ENCODE measurements around the gene INF2.

INF2 gene

GRCh38 chr14:104717646-104718045 lies 28.2 kb downstream of the INF2 start:
- Histone ChIP-seq H2BK5ac (ENCODE audit: low read depth, low read length, poor library complexity) (no peak overlapping the region), H4K91ac (ENCODE audit: low read depth, low read length) (no peak overlapping the region), H3K4me3 (ENCODE audit: low read depth, low read length) (no peak overlapping the region), H3K18ac (ENCODE audit: low read length) (no peak overlapping the region), H3K27me3 (ENCODE audit: insufficient read depth, low read length) (no peaks in the 10 kb centered on the region), H3K4me2 (ENCODE audit: low read length) (no peak overlapping the region), H3K36me3 (ENCODE audit: control insufficient read depth in 1 of 2, insufficient read depth in 2 of 2, low read length in 2 of 2) (peaks cover 79 to 81% of the 10 kb centered on the region in 2 experiments), H3K79me1 (ENCODE audit: low read length) (no peaks in the 10 kb centered on the region), H3K23ac (ENCODE audit: low read length) (no peak overlapping the region), H3K79me2 (ENCODE audit: control insufficient read depth, insufficient read depth, low read length, poor library complexity) (no peaks in the 10 kb centered on the region), H3K4ac (ENCODE audit: low read depth, low read length) (no peak overlapping the region), H3K14ac (ENCODE audit: low read length) (no peak overlapping the region), H2BK120ac (ENCODE audit: insufficient read depth, low read length, poor library complexity) (no peak overlapping the region), H3K9me3 (ENCODE audit: insufficient read depth, low read depth, low read length) (peaks cover 2% of the 10 kb centered on the region), H2BK12ac (ENCODE audit: low read length) (no peak overlapping the region), H3K9ac (ENCODE audit: low read length) (no peak overlapping the region), H2AFZ (ENCODE audit: insufficient read depth, low read length, poor library complexity) (no peak overlapping the region), H2AK5ac (ENCODE audit: low read length) (no peak overlapping the region), H3K27ac (ENCODE audit: low read depth, low read length) (no peak overlapping the region), H3K4me1 (ENCODE audit: control insufficient read depth in 1 of 2, insufficient read depth in 2 of 2, low read length in 2 of 2) (no peaks in the 10 kb centered on the region), H4K8ac (ENCODE audit: low read depth, low read length) (no peak overlapping the region), H4K12ac (ENCODE audit: low read depth, low read length) (no peak overlapping the region)
- no CpG with 5 or more reads among the region's 20 CpGs for WGBS (ENCODE audit: extremely low coverage, insufficient coverage, insufficient read length)
- no peak for DNase-seq

- Histone ChIP-seq H3K4me3 (ENCODE audit: low read depth, low read length) (no peak overlapping the region), H3K79me2 (ENCODE audit: control insufficient read depth, insufficient read depth, low read length, poor library complexity) (no peaks in the 10 kb centered on the region), H3K36me3 (ENCODE audit: control insufficient read depth in 1 of 2, insufficient read depth in 2 of 2, low read length in 2 of 2) (peaks cover 74 to 76% of the 10 kb centered on the region in 2 experiments), H3K27me3 (ENCODE audit: insufficient read depth, low read length) (no peaks in the 10 kb centered on the region), H3K9ac (ENCODE audit: low read length) (no peak overlapping the region), H3K14ac (ENCODE audit: low read length) (no peak overlapping the region), H3K4me2 (ENCODE audit: low read length) (no peak overlapping the region), H3K79me1 (ENCODE audit: low read length) (no peaks in the 10 kb centered on the region), H2BK12ac (ENCODE audit: low read length) (no peak overlapping the region), H3K4ac (ENCODE audit: low read depth, low read length) (no peak overlapping the region), H4K91ac (ENCODE audit: low read depth, low read length) (no peak overlapping the region), H3K23ac (ENCODE audit: low read length) (no peak overlapping the region), H3K4me1 (ENCODE audit: control insufficient read depth in 1 of 2, insufficient read depth in 2 of 2, low read length in 2 of 2) (peaks cover 0 to under 1% of the 10 kb centered on the region in 2 experiments), H3K27ac (ENCODE audit: low read depth, low read length) (no peak overlapping the region), H2BK5ac (ENCODE audit: low read depth, low read length, poor library complexity) (no peak overlapping the region), H2BK120ac (ENCODE audit: insufficient read depth, low read length, poor library complexity) (no peak overlapping the region), H3K18ac (ENCODE audit: low read length) (no peak overlapping the region), H2AK5ac (ENCODE audit: low read length) (no peak overlapping the region), H2AFZ (ENCODE audit: insufficient read depth, low read length, poor library complexity) (no peak overlapping the region), H4K12ac (ENCODE audit: low read depth, low read length) (no peak overlapping the region), H3K9me3 (ENCODE audit: insufficient read depth, low read depth, low read length) (peaks cover 2% of the 10 kb centered on the region), H4K8ac (ENCODE audit: low read depth, low read length) (no peak overlapping the region)
- no CpG with 5 or more reads among the region's 10 CpGs for WGBS (ENCODE audit: extremely low coverage, insufficient coverage, insufficient read length)
- no peak for DNase-seq
Measured at GRCh38 chr14:104718147-104718546, 28.7 kb downstream of the INF2 start.

DNA sequence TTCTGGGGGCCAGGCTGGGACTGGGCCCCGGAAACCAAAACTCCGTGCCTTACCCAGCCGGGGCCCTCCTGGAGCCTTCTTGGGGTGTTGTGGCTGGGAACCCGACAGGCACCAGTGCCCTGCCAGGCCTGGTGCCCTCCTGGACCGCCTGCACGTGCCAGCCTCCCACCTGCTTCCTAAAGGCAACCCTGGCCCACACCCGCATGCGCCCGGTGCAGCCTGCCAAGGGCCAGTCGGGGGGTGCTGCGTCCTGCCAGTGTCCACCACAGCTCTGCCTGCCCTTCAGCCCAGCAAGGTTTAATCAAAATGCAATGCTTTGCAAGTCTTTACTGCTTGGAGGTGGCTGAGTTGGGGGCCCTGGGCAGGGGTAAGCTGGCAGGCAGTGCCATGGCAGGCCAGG lies 29.5 kb downstream of the INF2 start:
- Histone ChIP-seq H4K91ac (ENCODE audit: low read depth, low read length) (no peak overlapping the region), H3K79me2 (ENCODE audit: control insufficient read depth, insufficient read depth, low read length, poor library complexity) (no peaks in the 10 kb centered on the region), H3K79me1 (ENCODE audit: low read length) (no peaks in the 10 kb centered on the region), H3K27ac (ENCODE audit: low read depth, low read length) (no peak overlapping the region), H2BK120ac (ENCODE audit: insufficient read depth, low read length, poor library complexity) (no peak overlapping the region), H2BK12ac (ENCODE audit: low read length) (no peak overlapping the region), H2AFZ (ENCODE audit: insufficient read depth, low read length, poor library complexity) (no peak overlapping the region), H4K12ac (ENCODE audit: low read depth, low read length) (no peak overlapping the region), H2AK5ac (ENCODE audit: low read length) (no peak overlapping the region), H3K36me3 (ENCODE audit: control insufficient read depth in 1 of 2, insufficient read depth in 2 of 2, low read length in 2 of 2) (peaks cover 67 to 69% of the 10 kb centered on the region in 2 experiments), H3K27me3 (ENCODE audit: insufficient read depth, low read length) (no peaks in the 10 kb centered on the region), H3K9me3 (ENCODE audit: insufficient read depth, low read depth, low read length) (peaks cover 2% of the 10 kb centered on the region), H3K14ac (ENCODE audit: low read length) (no peak overlapping the region), H3K4me2 (ENCODE audit: low read length) (no peak overlapping the region), H3K23ac (ENCODE audit: low read length) (no peak overlapping the region), H3K18ac (ENCODE audit: low read length) (no peak overlapping the region), H3K4me1 (ENCODE audit: control insufficient read depth in 1 of 2, insufficient read depth in 2 of 2, low read length in 2 of 2) (peaks cover 3 to 7% of the 10 kb centered on the region in 2 experiments), H3K4me3 (ENCODE audit: low read depth, low read length) (no peak overlapping the region), H2BK5ac (ENCODE audit: low read depth, low read length, poor library complexity) (no peak overlapping the region), H3K4ac (ENCODE audit: low read depth, low read length) (no peak overlapping the region), H4K8ac (ENCODE audit: low read depth, low read length) (no peak overlapping the region), H3K9ac (ENCODE audit: low read length) (no peak overlapping the region)
- WGBS (ENCODE audit: extremely low coverage, insufficient coverage, insufficient read length) = no CpG with 5 or more reads among the region's 11 CpGs
- no peak for DNase-seq

GRCh38 chr14:104719343-104719742 lies 29.9 kb downstream of the INF2 start:
- Histone ChIP-seq H3K9me3 (ENCODE audit: insufficient read depth, low read depth, low read length) (peaks cover 2% of the 10 kb centered on the region), H2AK5ac (ENCODE audit: low read length) (no peak overlapping the region), H3K4me1 (ENCODE audit: control insufficient read depth in 1 of 2, insufficient read depth in 2 of 2, low read length in 2 of 2) (peaks cover 3 to 7% of the 10 kb centered on the region in 2 experiments), H2AFZ (ENCODE audit: insufficient read depth, low read length, poor library complexity) (no peak overlapping the region), H3K27ac (ENCODE audit: low read depth, low read length) (no peak overlapping the region), H3K14ac (ENCODE audit: low read length) (no peak overlapping the region), H3K4ac (ENCODE audit: low read depth, low read length) (no peak overlapping the region), H3K4me2 (ENCODE audit: low read length) (no peak overlapping the region), H2BK5ac (ENCODE audit: low read depth, low read length, poor library complexity) (no peak overlapping the region), H3K79me1 (ENCODE audit: low read length) (peaks cover 2% of the 10 kb centered on the region), H2BK12ac (ENCODE audit: low read length) (no peak overlapping the region), H3K4me3 (ENCODE audit: low read depth, low read length) (no peak overlapping the region), H3K27me3 (ENCODE audit: insufficient read depth, low read length) (no peaks in the 10 kb centered on the region), H3K9ac (ENCODE audit: low read length) (no peak overlapping the region), H4K8ac (ENCODE audit: low read depth, low read length) (no peak overlapping the region), H3K79me2 (ENCODE audit: control insufficient read depth, insufficient read depth, low read length, poor library complexity) (peaks cover 2% of the 10 kb centered on the region), H3K23ac (ENCODE audit: low read length) (no peak overlapping the region), H4K91ac (ENCODE audit: low read depth, low read length) (no peak overlapping the region), H3K36me3 (ENCODE audit: control insufficient read depth in 1 of 2, insufficient read depth in 2 of 2, low read length in 2 of 2) (peaks cover 62 to 64% of the 10 kb centered on the region in 2 experiments), H3K18ac (ENCODE audit: low read length) (no peak overlapping the region), H4K12ac (ENCODE audit: low read depth, low read length) (no peak overlapping the region), H2BK120ac (ENCODE audit: insufficient read depth, low read length, poor library complexity) (no peak overlapping the region)
- DNase-seq = no peak
- no CpG with 5 or more reads among the region's 15 CpGs for WGBS (ENCODE audit: extremely low coverage, insufficient coverage, insufficient read length)
